Activated CD4-positive, alpha-beta T cell treated with anti-CD3 and anti-CD28 coated beads, Interleukin-2, Interleukin-4, amounts not matched to agents 100 ng/mL and 50 ng/mL, durations not matched to agents 16 hours and 8 hours (primary cell): ENCODE data around the gene MALSU1.
A peak's percentile ranks its signal among the peaks of the same experiment; 100 is the strongest.
"Not testable (repeated sequence)": the region's sequence is repeated elsewhere in the genome, so short reads cannot be mapped to it uniquely, and the experiment has no call there.

Source experiments
- DNase-seq: peaks from one replicate; pipeline ENCODE4 v3.0.0-alpha.2; 2020; ENCODE audit warnings: low spot score

MALSU1 gene

DNA sequence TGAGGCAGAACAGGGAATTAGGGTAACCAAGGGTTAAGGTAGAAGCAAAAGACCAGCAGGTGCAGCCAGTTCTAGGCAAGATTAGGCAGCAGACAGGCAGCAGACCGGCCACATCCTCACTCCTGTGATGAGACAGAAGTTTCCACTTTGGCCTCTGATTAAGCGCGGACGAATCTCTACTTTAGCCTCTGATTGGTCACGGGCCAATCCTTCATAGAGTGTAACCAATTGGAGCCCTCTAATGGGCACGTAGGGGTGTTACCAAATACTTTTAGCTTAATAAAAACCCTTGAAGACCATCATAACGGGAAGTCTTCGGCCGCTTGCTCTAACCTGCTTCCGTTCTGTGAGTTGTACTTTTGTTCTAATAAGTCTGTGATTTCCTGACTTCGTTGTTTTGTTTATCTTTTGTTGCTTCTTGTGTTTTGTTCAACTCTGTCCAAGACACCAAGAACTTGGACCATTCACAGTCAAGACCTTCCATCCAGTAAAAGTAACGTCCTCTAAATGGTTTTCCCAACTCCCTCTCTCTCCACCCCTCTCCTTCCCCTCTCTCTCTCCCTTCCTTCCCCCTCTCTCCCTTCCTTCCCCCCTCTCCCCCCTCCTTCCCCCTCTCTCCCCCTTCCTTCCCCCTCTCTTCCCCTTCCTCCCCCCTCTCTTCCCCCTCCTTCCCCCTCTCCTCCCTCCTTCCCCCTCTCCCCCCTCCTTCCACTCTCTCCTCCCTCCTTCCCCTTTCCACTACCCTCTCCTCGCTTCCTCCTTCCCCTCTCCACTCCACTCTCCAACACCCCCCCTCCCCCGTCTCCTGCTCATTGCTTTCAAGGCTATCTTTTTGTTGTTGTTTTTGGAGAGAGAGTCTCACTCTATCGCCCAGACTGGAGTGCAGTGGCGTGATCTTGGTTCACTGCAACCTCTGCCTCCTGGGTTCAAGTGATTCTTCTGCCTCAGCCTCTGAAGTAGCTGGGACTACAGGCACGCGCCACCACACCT, 13.2 kb upstream of the MALSU1 start:
- no peak for DNase-seq

DNA sequence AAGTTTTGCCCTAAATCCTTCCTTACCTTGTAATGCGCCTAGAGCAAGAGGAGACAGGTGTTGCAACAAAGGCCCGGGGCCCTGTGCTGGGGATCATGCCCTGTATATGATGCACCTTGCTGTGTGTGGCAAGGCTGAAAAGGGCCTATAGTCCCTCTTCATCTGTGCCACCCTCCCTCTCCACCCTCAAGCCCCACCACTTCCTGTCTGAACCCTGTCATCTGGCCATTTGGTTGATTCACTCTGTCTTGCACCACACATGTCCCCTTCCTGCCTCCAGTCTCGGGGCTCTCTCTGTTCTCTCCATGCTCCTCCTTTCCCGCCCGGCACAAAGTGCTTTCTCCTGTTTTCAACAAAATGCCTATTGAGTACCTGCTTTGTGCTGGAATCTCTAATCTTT, 11.5 kb upstream of the MALSU1 start:
- DNase-seq = no peak

DNA sequence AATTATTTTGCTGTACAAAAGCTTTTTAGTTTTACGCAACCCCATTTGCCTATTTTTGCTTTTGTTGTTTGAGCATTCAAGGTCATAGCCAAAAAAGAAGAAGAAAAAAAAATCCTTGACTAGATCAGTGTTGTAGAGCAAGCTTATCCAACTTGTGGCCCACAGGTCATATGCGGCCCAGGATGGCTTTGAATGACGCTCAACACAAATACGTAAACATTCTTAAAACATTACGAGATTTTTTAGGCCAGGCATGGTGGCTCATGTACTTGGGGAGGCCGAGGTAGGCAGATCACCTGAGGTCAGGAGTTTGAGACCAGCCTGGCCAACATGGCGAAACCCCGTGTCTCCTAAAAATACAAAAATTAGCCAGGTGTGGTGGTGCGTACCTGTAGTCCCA, 8.1 kb upstream of the MALSU1 start:
- no peak for DNase-seq

DNA sequence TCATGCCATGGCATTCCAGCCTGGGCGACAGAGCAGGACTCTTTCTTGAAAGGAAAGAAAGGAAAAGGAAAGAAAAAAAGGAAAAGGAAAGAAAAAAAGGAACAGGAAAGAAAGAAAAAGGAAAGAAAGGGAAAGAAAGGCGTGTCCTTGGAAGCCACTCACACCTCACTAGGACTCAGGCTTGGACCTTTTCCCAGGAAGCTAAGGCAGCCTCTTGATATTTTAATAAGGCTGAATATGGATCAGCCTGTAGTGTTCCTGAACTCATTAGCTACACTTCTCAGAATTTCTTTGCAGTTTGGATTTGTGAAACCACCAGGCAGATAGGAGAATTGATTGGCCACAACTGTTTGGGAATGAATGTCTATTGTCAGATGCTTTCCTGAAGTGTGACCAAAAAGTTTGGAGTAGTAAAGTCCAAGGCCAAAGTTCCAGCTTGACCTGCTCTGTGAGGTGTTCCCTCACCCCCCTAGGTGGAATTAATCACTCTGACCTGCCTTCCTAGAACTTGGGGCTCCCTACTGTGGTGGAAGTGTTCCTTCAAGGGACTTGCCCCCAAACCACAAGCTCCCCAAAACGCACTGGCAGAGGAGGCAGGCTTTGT, 7.1 kb upstream of the MALSU1 start:
- no peak for DNase-seq

DNA sequence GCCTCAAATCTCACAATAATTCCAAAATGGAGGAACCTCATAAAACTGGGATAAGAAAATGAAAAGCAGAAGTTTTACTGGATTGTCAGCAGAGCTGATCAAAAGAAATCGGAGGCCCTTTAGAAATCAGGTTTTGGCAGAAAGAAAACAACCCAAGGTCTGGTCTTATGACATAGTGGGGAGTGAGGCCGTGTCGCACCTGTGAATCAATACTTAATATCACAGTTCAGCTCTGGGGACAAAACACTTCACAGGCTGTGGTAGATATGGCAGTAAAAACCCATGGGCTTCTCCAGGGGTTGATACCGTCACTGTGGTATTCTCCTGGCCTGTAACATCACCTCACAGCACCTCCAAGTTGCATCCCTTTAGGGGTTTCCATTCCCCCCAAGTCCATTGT, 6.5 kb upstream of the MALSU1 start:
- DNase-seq = no peak

DNA sequence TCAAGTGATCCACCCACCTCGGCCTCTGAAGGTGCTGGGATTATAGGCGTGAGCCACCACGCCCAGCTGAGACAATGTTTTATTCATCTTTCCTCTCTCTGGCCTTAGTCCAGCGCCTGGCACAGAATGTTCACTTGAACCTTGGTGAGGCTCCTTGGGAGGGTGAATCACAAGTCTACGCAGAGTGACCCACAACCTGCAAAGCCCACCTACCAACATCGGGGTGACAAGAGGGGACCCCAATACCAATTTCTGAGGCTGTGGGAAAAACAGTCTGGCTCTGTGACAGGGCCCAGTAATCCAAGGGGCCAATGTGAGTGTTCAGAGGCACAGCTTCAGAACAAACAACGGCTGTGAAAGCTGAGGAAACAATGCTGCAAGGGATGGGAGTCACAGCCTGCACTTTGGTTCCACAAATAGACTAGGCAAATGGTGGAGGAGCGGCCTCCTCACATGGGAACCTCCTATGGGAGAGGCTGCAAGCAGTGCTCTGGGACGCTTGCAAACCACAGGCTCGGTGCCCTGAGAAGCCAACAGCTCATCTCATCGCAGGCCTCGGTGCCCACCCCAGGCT, 5.6 kb upstream of the MALSU1 start:
- no peak for DNase-seq

DNA sequence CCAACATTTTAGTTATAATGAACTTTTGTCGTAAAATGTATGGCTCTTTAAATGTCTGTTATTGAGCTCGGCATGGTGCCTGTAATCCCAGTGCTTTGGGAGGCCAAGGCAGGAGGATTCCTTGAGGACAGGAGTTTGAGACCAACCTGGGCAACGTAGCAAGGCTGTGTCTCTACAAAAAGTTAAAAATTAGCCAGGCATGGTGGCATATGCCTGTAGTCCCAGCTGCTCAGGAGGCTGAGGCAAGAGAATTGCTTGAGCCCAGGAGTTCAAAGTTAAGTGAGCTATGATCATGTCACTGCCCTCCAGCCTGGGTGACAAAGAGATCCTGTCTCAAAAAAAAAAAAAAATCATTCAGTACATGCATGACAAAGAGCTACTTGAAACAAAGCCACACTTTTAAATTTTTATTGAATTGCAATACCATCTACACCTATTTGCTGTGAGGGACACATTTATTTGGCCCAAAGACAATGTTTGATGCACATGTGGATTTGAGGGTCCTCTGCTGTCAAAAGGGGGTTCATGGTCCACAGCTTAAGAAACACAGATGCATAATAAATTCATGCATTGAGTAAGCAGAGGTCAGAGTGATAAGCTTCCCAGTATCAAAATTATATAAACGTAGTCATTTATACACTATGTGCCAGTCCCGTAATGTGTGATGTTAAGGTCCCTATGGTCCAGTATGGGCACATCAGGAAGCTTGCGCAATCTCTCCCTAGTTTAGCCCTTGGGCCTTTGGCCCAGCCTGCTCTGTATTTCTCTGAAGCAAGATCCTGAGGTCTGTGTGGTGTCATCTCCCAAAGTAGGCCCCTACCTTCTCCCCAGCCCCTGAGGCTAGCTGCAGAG, 4.4 kb upstream of the MALSU1 start:
- no peak for DNase-seq

DNA sequence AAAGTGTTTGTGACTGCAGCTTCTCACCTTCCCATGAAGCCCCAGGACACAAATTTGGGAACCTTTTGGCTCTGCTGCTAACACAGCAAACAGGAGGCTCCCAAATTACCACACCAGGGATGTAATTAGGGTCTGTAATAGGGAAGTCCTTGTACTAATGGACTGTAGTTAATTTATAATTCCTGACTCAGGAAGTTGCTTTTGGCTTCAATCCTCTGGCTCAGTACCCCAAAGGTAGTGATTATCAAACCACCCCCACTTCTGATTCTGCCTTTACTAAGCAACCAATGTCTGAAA, 3.8 kb upstream of the MALSU1 start:
- no peak for DNase-seq

DNA sequence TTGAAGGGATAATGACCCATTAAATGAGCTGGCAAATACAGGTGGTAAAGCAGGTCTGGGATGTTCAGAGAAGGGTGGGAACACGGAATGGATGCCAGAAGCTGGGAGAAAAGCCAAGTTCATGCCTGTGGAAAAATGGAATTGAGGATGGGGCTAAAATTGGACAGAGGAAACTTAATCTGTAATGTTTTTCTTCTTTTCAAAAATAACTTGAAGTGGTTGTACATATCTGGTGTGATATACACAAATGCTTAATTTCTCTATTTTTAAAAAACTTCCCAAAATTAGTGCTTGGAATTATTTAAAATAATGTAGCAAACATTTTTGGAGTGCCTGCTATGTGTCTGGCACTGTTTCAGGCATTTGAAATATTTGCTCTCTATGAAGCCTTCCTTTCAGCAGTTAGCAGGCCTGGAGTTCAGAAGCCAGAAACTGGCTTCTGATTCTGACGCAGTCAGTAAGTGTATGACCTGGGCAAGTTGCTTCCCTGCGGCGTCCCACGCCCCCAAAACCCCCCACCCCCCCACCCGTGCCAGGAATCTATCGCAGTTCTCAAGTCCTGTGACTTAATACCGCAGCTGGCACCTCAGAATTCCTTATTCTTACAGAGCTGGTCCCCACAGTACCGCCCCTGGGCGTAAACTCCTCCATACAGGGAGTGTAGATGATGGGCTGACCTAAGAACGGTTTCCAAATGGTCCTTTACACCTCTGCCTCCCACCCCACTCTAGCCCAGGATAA, 828 bp upstream of the MALSU1 start:
- DNase-seq = no peak

DNA sequence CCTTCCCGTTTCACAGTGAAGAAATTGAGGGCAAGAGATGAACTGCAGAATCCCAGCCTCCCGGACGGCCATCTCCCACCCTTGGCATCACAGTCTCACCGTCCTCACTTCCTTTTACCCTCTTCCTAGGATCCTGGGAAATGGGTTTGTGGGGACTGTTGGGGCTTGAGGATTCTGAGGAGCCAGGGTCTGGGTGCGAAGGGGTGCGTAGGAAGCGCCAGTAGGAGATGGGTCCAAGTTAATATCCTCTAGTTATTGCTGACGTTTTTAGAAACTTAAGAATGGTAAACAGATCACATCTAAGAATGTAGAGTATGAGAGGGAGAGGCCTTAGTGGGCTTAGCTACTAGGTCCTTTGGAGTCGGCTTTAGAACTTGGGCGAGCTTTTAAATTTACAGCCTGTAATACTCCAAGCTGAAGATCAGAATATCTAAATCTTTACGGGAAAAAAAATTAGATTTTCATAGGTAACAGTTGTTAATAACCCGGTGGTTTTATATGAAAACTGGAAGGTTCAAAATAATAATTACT, 696 bp downstream of the MALSU1 start:
- no peak for DNase-seq

DNA sequence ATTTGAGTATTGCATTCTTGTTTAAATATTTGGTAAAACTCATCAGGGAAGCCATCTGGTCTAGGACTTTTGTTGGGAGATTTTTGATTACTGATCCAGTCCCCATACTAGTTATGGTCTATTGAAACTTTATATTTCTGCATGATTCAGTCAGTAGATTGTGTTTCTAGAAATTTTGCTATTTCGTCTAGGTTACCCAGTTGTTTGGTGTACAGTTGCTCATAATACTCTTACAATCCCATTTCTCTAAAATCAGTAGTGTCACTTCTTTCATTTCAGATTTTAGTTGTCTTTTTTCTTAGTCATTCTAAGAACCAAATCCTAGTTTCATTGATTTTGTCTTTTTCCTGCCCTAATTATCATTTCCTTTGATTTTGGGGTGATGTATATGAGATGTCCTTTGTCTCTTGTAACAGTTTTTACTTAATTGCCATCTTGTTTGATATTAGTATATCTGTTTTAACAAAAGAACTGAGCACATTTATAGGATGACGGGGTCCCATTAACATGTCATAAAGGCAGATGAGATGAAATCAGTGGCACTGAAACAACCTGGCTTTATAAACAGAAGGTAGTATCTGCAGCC, 7.9 kb downstream of the MALSU1 start:
- DNase-seq = peak; percentile 36

DNA sequence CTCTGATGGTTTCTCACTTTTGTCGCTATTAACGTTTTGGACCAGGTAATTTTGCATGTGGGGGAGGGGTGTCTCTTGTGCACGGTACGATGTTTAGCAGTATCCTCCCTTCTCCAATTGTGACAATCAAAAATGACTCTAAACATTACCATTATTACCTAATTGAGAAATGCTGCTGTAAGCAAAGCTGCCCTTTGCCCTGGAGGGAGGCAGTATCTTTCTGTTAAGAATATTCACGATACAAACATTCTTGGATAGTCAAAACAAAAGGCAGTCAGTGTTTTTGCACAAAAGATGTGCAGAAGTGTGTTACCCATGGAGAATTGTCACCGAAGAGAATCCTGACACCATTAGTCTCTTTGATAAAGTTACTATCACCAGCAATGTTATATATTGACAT, 9.6 kb downstream of the MALSU1 start:
- no peak for DNase-seq

DNA sequence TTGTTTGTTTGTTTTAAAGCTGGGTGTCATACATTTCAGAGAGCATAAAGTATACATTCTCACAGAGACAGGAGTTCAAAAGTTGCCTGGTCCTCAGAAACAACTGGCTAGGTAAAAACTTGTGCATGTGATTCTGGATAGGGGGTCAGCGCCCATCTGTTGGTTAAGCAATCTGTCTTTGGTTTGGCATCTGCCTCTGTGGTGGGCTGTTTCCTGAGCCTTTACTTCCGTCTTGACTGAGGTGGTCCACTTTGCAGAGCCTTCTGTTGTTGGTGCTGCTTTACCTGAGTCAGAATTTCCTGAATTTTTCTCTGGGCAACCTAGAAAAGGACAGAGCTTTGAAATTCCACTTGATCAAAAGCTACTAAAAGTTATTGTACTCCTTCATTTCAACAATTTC, 13.0 kb downstream of the MALSU1 start:
- not testable (repeated sequence) for DNase-seq

DNA sequence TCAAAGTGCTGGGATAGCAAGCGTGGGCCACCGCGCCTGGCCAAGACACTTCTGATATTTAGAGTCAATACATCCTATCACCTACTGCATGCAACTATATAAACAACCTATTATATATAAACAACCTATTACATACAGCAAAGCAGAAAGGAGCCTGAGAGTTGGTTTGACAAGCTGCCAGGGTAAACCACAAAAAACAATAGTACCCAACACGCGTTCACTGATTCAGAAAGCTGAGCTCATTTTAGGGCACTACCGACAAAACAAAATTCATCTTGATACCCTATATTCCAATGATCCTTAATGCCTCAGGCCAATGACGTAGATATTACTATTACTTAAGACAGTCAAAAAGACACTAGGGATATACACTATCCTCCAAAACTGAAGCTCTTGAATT, 16.2 kb downstream of the MALSU1 start:
- no peak for DNase-seq

DNA sequence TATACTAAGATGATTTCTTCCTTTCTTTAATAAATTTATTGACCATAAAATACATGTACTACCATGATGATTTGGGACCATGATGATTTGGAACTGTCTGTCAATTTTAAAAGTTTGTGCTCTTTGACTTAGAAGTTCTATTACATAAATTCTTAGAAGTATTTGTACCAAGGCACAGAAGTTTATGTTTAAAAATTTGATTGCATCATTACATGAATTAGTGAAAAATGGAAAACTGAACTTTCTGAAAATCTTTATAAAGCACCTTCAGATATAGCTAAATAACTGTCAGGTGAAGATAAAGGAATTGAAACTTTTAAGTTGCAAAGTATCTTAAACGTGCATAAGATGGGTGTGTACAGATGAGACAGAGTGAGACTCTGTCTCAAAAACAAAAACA, 32.0 kb downstream of the MALSU1 start:
- no peak for DNase-seq

DNA sequence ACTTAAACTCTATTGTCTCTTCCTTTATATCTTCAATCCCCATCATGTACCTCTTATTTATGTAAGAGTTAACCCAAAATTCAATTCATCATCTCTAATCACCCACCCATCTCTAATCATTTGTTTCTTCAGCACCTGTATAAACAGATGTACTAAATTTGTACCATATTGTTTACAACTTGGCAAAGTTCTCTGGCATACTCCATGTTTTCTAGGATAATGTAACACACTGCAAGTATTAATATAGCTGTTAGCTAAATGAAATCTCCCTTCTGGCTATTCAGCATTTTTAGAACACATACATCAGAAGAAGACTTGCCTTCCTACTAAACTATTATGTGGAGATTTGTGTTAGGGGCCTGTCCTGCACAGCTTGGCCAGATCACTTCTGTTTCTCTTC, 33.1 kb downstream of the MALSU1 start:
- no peak for DNase-seq

DNA sequence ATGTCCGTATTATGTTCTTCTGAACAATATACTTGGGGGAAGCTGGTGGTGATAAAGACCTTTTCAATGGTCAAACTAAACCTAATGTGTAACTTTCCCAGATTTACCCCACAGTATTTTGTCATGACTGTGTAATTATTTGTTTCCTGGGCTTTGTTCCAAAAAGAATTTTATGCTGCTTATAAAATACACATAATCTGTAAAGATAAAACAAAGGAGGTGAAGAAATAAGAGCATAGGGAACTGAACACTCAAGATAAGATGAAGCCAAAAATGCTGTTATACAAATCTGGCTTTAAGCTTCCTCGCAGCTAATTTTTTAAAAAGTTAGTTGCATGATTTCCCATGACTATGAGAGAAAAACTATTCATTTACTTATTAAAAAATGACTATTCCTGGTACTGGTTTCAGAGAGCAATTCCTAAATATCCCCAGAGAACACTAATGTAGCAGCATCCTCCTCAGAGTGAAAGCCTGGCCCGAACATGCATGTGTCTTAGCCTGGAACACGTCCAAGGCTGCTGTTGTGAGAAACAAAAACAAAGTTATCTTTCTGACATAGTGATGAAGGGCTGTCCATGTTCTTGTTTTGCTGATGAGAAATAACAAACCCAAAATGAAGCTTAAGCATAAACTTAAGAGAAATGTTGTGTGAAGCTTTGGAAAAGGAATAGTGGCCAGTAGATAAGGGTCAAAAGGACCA, 33.9 kb downstream of the MALSU1 start:
- DNase-seq = no peak

DNA sequence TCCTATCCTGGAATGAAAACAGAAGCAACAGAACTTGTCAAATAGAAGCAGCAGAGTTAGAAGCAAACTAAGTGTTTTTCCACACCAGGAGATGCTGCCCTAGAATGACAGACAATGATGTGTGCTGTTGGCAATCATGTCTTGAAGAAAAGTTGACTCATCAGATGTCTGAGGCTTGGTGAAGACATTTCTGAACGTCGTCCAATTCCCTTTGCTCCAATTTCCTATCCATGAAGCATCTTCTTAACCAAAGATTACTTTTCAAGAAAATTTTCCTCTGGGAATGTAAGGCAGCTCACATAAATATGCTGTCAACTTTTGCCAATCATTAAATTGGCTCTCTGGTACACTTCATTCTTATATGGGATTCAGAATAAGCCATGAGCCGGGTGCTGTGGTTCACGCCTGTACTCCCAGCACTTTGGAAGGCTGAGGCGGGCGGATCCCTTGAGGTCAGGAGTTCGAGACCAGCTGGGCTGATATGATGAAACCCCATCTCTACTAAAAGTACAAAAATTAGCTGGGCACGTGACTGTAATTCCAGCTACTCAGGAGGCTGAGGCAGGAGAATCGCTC, 34.6 kb downstream of the MALSU1 start:
- DNase-seq = no peak

DNA sequence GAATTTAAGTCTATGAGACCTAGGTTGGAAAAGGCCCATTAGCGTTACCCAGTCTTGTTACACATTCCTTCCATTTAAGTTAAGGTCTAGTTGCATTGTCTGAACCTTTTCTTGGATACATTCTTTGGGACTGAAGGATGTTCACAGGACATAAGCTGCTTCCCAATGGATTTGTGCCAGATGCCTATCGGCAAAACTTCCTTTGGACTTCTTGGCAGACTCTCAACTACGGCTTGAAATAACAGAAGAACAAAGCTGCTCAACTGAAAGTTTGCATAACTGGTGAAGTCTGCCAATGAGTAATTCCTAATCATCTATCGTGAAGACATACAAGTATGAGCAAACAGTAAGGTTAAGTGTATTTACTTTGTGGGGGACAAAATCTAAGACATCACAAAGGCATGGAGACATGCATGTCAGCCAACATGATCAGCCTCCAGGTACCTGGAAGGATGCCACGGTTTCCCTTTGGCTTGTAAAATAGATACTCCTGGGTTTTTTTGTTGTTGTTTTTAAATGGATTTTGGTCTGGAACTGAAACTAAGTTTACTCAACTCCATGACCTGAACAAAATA, 35.4 kb downstream of the MALSU1 start:
- DNase-seq = no peak

DNA sequence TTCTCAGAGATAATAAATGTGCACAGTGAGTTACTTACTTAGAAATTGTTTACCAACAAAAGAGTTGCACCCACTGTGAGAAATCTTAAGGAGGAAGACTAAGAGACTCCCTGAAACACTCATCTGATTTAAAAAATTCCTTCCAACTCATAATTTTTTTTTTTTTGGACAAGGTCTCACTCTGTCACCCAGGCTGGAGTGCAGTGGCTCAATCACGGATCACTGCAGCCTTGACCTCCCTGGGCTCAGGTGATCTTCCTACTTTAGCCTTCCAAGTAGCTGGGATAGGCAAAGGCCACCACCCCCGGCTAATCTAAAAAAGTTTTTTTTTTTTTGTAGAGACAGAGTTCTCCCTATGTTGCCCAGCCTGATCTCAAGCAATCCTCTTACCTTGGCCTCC, 36.0 kb downstream of the MALSU1 start:
- DNase-seq = no peak
